ENCODE results near the gene JHY.
"Not testable (repeated sequence)": the region's sequence is repeated elsewhere in the genome, so short reads cannot be mapped to it uniquely, and the experiment has no call there.

The JHY gene

DNA sequence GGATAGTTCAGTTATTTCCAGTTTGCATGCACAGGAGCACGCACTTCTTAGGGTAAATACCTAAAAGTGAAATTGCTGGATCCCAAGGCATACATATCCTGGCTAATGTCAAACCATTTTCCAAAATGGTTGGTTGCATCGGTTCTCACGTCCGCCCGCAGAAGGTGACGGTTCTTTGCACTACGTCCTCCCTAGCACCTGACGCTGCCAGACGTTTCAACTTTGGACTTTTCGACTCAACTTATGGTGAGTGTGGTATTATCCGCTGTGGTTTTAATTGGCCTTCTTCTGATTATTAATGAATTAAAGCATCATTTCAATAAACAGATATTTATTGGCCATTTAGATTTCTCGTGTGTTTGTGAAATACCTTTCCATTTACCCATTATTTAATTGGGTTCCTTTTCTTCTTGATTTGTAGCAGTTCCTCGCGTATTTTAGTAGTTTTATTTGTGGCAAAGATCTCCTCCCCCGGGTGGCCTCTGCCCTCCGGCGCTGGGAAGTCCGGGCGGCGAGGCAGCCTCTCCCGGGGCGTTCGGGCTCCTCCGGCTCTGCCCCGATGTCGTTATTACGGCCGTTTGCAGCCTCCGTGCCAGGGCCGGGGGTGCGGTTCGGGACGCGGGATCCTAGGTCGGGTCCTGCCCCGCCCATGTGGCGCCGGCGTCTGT lies at the start of gene JHY:
Gene JHY (plus strand): TSS at position 571 of the 668 bp plus-strand sequence. CDS start 3,091 bp downstream, outside the sequence.
- DNase-seq, result no peak

DNA sequence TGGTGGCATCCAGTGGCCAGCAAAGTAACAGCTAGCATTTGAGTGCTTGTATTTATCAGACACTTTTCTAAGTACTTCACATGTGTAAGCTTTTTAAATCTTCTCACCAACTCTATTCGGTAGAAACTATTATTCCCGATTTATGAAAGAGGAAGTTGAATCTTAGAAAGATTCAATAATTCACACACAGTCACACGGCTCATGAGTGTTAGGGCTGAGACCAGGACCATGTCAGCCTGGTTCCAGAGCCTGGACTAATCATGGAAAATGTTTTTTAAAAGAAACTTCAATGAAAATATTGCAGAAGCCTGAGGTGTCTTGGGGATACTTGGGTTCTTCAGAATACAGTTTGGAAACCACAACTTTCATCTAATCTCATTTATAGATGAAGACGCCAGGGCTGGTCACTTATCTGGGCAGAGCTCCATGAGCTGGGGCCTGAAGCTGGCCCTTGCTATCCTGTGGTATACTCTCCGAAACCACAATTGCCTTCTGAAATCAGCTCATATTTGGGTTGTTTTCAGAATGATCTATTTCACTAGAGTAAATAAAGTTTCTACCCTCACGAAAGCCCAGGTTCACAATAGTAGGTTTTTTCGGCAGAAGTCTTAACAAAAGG lies 48.6 kb upstream of the JHY start:
- no peak for DNase-seq

DNA sequence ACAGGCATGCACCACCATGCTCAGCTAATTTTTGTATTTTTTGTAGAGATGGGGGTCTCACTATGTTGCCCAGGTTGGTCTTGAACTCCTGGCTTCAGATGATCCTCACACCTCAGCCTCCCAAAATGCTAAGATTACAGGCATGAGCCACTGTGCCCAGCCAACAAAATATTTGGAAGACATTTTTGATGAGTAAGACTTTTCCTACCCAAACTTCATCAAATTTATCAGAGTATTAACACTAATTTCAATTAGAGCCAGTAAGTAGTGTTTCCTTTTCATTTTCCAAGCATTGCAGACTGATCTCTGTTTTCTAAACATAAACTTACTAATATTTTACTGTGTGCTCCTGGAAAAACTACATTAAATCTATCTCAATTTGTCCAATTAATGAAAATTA lies 45.6 kb upstream of the JHY start:
- DNase-seq, result no peak

DNA sequence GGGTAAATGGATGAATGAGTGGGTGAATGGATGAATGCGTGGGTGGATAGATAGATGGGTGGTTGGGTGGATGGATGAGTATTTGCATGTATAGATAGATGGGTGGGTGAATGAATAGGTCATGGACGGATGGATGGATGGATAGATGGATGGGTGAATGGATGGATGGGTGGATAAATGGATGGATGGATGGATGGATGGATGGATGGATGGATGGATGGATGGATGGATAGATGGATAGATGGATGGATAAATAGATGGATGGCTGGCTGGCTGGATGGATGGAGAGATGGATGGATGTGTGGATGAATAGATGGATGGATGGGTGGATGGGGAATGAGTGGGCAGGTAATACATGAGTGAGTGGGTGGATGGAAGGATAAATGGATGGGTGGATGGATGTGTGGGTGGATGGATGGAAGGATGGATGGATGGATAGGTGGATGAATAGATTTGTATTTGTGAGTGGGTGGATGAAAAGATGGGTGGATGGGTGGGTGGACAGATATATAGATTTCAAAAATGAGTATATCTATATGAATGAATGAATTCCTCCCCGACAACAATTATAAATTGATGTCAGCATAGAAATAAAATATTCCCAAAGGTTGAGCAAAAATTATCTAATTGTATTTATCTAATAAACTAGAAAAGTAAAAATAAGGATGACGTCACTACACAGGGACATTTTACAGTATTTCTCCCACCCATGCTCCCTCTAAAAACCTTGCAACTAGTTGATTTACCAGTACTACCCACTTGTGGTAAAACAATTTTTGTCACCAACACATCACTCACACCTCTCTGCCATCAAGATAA lies 44.8 kb upstream of the JHY start:
- no peak for DNase-seq

DNA sequence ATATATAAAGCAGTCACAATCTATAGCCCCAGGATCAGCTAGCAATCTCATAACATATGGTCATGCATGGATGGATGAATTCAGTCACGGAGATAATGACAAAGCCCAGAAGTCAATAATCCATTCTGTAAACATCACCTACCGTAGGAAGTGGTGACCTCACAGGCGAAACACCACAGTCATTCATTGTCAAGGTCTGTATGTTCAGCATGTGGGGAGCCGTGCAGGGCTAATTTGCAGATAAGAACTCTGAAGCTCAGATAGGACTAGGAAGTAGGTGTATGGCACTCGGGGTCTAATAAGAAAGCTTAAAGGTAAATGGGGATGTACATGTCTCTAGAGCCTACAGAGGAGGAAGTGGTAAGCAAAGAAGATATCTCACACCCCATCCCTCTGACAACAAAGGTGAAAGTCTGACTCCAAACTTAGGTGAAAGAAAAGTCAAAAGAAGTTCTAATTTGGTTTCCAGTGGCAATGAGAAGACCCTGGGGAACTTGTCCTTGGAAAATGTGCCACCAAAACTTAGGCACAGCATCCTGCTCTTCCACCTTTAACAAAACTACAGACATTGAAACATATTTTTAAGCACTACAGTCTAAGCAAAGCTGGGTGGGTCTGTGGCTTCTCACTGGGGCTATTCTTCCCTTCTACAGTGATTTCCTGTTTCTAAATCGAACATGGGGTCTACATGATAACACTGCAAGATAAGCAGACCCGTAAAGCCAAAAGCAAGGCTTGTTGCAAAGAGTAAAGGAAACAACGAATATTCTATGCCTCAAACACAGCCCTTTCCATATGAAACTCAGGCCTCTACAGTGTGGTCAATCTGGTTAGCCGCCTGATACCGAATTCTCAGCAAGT lies 39.0 kb upstream of the JHY start:
- no peak for DNase-seq

DNA sequence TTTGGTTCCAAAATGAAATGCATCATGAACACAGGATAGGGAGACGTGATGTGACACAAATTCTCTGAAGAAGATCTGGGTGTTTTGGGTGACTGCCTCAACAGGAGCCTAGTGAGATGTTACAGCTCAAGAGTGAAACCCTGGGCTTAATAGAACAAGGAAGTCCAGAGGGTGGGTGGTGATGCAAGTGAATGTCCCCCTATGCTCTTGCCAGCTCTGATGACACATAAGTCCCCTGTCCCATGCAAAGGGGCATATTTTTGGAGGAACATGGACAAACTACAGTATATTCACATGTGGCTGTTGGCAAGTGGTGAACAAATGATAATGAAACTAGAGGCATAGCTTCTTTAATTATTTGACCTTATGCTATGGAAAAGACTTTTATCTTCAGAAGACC lies 35.1 kb upstream of the JHY start:
- DNase-seq, result no peak

DNA sequence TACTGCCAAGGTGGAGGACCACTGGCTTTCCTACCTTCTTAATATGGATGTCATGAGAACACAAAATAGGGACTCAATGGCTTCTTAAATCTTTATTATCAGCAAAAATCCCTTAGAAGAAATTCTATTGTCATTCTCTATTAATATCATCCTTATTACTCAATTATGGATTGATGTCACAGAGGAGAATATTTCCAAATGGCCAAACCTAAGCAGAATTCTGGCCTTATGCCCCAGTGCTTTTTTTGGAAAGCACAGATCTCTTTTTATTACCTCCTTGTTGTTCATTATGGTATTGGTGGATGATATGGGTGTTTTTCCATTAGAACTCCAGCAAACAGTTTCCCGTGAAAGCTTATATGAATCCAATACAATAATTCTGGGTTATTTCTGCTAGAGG lies 34.4 kb upstream of the JHY start:
- no peak for DNase-seq

DNA sequence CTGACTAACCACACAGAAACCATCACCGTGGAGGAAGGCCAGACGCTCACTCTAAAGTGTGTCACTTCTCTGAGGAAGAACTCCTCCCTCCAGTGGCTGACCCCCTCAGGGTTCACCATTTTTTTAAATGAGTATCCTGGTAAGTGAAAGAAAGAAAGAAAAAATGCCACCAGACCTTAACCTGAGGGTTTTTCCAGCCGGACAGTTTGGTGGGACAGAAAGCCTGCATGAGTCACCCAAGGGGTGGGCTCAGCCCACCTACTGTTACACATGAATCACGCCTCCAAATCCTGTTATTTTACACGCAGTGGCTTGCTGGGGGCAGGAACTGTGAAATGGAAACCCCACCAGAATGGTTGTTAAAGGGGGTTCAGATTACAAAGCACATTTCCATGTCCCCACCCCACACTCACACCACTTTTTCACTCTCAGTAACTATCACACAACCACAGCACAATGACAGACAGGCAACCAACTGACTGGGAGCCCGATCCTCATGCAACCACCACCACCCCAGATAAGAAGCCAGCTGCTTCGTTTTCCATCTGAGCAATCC lies 32.4 kb upstream of the JHY start:
- peak; percentile 12 for DNase-seq

DNA sequence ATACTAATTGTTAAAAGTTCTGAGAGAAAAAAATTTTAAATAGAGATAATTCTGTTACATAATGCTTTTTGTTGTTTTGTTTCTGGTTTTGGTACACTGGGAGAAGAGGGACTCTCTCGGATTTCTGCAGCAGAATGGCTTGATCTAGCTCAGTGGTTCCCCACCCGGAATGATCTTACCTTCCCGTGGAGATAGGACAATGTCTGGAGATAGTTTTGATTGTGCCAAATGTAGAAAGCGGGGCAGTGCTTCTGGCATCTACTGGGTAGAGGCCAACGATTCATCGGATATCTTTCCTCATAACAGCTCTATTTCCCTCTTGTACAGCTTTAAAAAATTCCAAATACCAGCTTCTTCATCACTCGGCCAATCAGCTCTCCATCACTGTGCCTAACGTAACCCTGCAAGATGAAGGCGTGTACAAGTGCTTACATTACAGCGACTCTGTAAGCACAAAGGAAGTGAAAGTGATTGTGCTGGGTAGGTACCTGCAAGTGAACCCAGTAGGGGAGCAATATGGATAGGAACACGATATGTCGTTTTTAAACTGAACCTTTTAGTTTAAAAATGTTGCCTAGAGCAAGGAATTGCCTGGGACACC lies 31.1 kb upstream of the JHY start:
- no peak for DNase-seq

DNA sequence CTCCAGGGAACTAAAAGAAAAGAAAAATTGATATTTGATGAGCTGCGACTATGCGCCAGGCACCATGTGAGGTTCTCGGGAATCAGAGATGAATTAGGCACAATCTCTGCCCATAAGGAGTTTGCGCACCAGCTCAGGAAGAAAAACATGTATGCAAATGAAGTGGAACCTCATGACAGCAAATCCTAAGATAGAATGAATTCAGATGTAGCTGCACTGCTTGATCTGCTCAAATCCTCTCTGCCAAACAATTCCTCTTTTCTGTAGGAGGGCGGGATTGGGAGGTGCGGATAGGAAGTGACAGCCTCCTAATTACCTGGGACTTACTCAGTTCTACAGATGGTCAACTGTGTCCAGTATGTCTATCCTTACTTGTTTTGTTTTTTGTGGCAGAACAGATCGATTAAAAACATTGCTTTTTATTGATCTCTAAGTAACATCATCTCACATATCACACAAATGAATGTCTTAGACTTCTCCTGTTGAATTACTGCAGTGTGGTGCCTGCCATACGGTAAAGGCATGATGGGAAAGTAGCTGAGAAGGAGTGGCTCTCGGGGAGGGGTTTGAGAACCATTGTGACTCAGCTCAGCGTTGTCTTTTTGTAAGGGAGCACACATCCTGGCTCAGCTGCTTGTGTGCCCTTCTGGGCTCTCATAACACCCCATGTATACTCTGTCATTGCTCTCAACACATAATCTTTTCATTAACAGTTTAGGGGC lies 30.3 kb upstream of the JHY start:
- no peak for DNase-seq

DNA sequence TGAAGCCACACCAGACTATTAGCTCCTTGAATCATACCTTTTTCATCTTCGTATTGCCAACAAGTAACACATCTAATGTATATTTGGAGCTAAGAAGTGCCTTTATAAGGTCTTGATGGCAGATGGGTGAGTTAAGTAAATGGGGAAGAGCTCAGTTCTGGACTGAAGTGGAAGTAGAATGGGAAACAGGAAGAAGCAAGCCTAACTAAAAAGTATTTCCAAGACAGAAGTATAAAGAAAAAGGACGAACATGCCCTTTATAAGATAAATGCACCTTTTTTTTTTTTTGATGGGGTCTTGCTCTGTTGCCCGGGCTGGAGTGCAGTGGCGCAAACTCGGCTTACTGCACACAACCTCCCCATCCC lies 29.8 kb upstream of the JHY start:
- DNase-seq, result no peak

DNA sequence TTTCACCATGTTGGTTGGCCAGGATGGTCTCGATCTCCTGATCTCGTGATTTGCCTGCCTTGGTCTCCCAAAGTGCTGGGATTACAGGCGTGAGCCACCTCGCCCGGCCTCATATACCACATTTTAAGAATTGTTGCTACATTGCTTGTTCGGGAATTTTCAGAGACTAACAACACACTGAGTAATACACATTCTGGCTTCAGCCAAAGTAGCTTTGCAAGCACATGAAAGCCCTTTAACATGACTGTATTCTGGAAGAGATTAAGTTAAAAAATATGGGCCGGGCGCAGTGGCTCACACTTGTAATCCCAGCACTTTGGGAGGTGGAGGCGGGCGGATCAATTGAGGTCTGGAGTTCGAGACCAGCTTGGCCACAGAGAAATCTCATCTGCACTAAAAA lies 29.3 kb upstream of the JHY start:
- DNase-seq, result no peak

DNA sequence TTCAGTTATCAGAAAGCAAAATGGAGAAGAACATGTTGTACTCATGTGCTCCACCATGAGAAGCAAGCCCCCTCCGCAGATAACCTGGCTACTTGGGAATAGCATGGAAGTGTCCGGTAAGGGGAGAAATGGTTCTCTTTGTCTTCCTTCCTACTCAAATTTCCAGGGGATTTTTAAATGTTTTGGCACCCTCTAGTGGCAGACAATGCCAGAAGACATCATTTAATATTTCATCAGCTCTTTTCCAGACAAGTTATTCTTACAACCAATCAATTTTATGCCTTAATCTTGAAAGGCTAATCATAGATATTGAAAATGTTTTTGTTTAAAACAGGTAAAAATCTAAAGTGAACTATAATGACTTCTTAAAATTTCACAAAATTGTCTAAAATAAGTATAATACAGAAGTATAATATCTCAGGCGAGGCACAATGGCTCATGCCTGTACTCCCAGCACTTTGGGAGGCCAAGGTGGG lies 28.6 kb upstream of the JHY start:
- peak; percentile 12 for DNase-seq

DNA sequence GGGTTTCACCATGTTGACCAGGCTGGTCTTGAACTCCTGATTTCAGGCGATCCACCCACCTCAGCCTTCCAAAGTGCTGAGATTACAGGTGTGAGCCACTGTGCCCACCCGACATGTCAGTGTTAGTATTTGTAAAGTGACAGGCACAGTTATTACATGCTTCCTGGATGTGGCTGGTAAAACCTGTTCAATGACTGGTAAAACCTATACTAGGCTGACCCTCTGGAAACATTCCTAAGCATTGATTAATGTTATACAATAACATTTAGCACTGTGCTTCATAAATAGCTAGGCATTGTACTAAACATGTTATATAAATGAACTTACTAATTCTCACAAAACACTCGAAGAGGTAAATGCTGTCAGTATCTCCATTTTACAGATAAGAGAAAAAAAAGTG lies 20.9 kb upstream of the JHY start:
- no peak for DNase-seq

DNA sequence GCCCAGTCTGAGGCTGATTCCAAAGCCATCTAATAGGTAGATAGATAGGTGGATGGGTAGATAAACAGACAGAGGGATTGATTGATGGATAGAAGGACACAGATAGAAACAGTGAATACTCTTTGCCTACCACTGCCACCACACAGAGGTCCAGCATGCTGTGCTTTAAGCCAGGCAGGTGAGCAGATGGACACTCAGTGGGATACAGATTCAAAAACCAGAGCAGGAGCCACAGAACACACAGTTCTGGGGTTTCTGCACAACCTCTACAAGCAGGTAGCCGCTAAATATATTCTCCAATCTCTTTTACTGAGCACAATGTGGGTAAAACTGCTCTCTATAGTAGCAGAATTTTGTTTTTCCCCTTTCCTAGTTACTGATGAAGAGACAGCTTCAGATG lies 20.5 kb upstream of the JHY start:
- no peak for DNase-seq

DNA sequence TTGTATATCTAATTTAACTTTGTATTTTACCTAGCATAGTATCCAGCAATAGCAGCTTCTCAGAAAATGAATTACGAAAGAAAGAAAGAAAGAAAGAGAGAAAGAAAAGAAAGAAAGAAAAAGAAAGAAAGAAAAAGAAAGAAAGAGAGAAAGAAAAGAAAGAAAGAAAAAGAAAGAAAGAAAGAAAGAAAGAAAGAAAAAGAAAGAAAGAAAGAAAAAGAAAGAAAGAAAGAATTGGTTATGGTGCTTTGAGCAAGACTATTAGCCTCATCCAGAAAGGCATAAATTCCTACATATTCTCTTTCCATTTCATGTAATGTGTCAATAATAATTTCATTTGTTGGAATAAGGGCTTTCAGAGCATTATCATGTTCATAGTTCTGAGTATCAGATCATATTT lies 19.4 kb upstream of the JHY start:
- not testable (repeated sequence) for DNase-seq

DNA sequence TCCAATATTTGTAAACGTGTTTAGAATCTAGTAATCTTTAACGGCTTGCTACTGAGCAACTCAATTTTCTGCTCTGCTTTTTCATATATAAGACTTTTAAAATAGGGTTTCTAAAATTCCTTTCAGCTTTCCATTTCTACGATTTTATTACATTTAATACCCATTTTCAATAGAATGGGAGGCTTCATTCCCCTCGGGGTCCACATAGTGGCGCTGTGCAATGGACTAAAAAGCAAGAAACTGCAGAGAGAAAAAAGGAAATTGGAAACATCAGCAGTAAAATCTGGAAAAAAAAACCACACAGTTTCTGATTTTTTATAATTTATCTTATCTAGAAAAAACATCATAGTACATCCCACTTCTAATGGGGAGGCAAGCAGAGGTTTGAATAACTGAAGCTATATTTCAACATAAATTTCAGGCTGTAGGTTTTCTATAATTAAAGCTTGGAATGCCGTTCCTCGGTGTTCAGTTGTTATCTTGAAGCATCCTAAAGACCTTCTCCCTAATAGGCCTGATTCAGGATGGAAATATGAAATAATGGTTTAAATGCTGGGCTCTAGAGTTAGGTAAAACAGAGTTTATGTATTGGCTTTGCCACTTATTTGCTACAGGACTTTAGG lies 18.7 kb upstream of the JHY start:
- DNase-seq, result no peak

DNA sequence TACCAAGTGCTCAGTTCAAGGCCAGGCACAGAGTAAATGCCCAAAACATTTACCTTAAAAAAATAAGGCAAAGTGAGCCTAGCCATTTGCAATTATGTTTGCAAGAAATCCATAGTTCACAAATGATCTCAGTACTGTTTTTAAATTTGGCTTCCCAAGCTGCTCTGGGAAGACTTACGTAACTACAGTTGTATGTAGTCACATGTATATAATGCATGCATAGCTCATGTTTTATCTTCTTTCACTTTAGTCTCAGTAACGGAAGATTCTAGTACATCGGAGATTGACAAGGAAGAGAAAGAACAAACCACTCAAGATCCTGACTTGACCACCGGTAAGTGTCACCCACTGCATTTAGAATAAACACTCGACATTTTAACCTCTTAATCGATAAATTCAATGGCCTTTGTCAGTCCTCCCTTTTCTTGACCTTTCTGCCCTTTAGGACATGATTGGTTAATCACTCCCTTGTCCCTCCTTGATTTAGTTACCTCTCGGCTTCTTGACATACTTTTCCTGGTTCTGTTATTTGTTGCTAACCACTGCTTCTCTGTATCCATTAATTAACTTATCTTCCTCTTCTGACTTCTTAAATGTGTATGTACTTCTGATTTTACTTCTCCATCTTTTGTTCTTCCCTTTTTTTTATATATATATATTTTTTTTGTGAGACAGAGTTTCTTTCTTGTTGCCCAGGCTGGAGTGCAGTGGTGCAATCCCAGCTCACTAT lies 18.0 kb upstream of the JHY start:
- no peak for DNase-seq

DNA sequence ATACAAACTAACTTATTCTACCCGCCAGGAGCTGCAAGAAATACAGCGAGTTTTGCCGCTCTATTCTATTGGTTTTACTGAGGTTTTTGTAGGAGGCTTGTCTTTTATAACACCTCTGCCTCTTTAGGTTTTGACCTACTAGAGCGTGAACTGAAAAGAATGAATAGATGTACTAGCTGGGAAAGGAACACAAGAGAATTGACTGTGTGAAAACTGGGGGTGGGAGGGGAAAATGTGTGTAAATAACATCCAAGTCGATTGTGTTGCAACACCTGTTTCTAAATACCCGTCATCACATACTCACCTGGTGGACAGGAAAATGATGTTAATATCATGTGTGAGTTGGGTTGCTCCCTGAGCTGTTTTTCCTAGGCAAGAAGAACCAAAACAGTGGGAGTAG lies 12.9 kb upstream of the JHY start:
- no peak for DNase-seq

DNA sequence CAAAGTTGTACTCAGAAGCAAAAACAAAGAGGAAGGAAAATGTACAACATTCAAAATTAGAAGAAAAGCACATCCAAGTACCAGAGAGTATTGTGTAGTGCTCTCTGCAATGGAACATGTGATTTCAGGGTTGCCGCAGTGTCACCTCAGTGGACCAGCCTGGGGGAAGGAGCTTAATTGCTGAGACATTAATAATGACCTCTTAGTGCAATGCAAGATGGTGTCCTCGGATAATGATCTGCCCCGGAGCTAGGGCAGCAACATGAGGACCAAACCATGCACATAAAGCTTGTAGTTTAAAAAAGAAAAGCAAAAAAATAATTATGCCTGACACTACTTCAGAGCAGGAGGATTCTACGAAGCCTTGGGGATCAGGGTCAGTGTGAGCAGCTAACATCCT lies 11.3 kb upstream of the JHY start:
- no peak for DNase-seq

Data from T1000 (cell line).